Neural progenitor cell (in vitro differentiated cells): ENCODE data around the gene DZIP1. TPM values are rescaled to one million over a fixed set of nuclear protein-coding genes. Genes with fewer than 3 reads are reported as not detected.

ENCODE experiments used
- DNase-seq: peaks from one replicate; pipeline ENCODE4 v3.0.0-alpha.2; 2016; ENCODE audit warnings: low spot score
- H2AFZ ChIP-seq: fragments of 200-600 bp; sonication (generic); replicated peaks from 2 replicates; pipeline ENCODE4 v1.6.1; 2016; ENCODE audit warnings: antibody characterized with exemption
- H3F3A ChIP-seq: fragments of 200-600 bp; sonication (generic); 2 replicates; pipeline ENCODE4 v1.6.1; 2016; ENCODE audit warnings: antibody characterized with exemption, low read depth
- H3K27ac ChIP-seq: fragments of 200-600 bp; sonication (generic); 2 replicates; pipeline ENCODE4 v1.5.1; 2016; ENCODE audit warnings: mild to moderate bottlenecking
- H3K27me3 ChIP-seq: fragments of 200-600 bp; sonication (generic); 2 replicates; pipeline ENCODE4 v1.6.1; 2016; ENCODE audit warnings: mild to moderate bottlenecking, moderate library complexity
- H3K36me3 ChIP-seq: fragments of 200-600 bp; sonication (generic); 2 replicates; pipeline ENCODE4 v1.5.1; 2016
- H3K4me1 ChIP-seq: fragments of 200-600 bp; sonication (generic); 2 replicates; pipeline ENCODE4 v1.6.1; 2016; ENCODE audit warnings: mixed run types
- H3K4me2 ChIP-seq: fragments of 200-600 bp; sonication (generic); 2 replicates; pipeline ENCODE4 v1.6.1; 2016
- H3K4me3 ChIP-seq: fragments of 200-600 bp; sonication (generic); 2 replicates; pipeline ENCODE4 v1.5.1; 2016
- H3K79me2 ChIP-seq: fragments of 200-600 bp; sonication (generic); 2 replicates; pipeline ENCODE4 v1.6.1; 2016; ENCODE audit warnings: low read depth
- H3K9ac ChIP-seq: fragments of 200-600 bp; sonication (generic); 2 replicates; pipeline ENCODE4 v1.6.1; 2016
- H3K9me3 ChIP-seq: fragments of 200-600 bp; sonication (generic); 2 replicates; pipeline ENCODE4 v1.5.1; 2016; ENCODE audit warnings: low read depth
- H4K20me1 ChIP-seq: fragments of 200-600 bp; sonication (generic); 2 replicates; pipeline ENCODE4 v1.6.1; 2016; ENCODE audit warnings: low read depth
- H3K27ac Mint-ChIP-seq: 3 replicates; pipeline ENCODE4 v1.8.0; 2021; ENCODE audit warnings: mixed read lengths
- H3K27me3 Mint-ChIP-seq: 2 replicates; pipeline ENCODE4 v1.8.0; 2022; ENCODE audit warnings: low read depth, mild to moderate bottlenecking, inconsistent platforms, moderate library complexity, mixed read lengths; ENCODE audit not compliant: insufficient read depth
- H3K36me3 Mint-ChIP-seq: 3 replicates; pipeline ENCODE4 v1.8.0; 2021; ENCODE audit warnings: mixed read lengths
- H3K4me1 Mint-ChIP-seq: 3 replicates; pipeline ENCODE4 v1.8.0; 2021; ENCODE audit warnings: mixed read lengths
- H3K4me3 Mint-ChIP-seq: 3 replicates; pipeline ENCODE4 v1.8.0; 2021; ENCODE audit warnings: mild to moderate bottlenecking, moderate library complexity, mixed read lengths
- H3K9me3 Mint-ChIP-seq: 3 replicates; pipeline ENCODE4 v1.8.0; 2020; ENCODE audit warnings: mixed read lengths
- EZH2 ChIP-seq: fragments of 200-600 bp; sonication (generic); IDR thresholded peaks from 2 replicates; pipeline ENCODE4 v1.6.1; 2017; ENCODE audit warnings: antibody characterized with exemption, mild to moderate bottlenecking, moderate library complexity
- EZH2phosphoT487 ChIP-seq: fragments of 200-600 bp; sonication (generic); IDR thresholded peaks from 2 replicates; pipeline ENCODE4 v1.6.1; 2017; ENCODE audit warnings: antibody characterized with exemption
- total RNA-seq: library from RNA; depleted of rRNA; stranded (reverse); fragments of >200 nt; gene quantifications from 2 replicates; pipeline ENCODE4 v1.2.3, GENCODE V29; 2015; ENCODE audit warnings: low replicate concordance
- TF ChIP-seq, protein P1 (sequence below): fragments of 200-600 bp; sonication (generic); IDR thresholded peaks from 2 replicates; pipeline ENCODE4 v1.5.1; 2017; ENCODE audit warnings: antibody characterized with exemption, mild to moderate bottlenecking

DZIP1 gene
- total RNA-seq, 1 donor from 2014 or later = 70.4 TPM

DNA sequence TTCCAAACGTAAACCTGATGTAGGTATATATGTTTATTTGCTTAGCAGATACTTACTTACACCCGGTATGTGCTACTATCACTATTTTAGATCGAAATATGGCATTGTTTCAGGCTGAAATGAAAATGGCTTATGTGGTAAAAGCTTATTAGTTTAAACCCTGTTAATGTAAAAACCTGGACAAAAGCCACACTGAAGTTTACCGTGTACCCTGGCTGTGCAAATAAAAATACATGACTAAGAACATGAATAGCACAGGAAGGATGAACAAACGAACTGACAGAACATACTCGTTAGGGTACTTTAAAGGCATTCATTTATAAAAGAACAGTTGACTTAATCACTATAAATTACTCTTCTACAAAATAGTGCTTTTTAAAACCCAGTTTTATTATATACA, 85.4 kb downstream of the DZIP1 start:
- no peak for DNase-seq
- H3K27ac ChIP-seq = no peak overlapping the region
- H3K9ac ChIP-seq = no peak overlapping the region
- H2AFZ ChIP-seq = no peak overlapping the region
- no peak overlapping the region for H3K4me3 Mint-ChIP-seq
- no peaks in the 10 kb centered on the region for H3K36me3 Mint-ChIP-seq
- no peaks in the 10 kb centered on the region for H3K9me3 Mint-ChIP-seq
- TF ChIP-seq, protein P1, sequence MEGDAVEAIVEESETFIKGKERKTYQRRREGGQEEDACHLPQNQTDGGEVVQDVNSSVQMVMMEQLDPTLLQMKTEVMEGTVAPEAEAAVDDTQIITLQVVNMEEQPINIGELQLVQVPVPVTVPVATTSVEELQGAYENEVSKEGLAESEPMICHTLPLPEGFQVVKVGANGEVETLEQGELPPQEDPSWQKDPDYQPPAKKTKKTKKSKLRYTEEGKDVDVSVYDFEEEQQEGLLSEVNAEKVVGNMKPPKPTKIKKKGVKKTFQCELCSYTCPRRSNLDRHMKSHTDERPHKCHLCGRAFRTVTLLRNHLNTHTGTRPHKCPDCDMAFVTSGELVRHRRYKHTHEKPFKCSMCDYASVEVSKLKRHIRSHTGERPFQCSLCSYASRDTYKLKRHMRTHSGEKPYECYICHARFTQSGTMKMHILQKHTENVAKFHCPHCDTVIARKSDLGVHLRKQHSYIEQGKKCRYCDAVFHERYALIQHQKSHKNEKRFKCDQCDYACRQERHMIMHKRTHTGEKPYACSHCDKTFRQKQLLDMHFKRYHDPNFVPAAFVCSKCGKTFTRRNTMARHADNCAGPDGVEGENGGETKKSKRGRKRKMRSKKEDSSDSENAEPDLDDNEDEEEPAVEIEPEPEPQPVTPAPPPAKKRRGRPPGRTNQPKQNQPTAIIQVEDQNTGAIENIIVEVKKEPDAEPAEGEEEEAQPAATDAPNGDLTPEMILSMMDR = no peak
- no peak for TF ChIP-seq EZH2phosphoT487
- no peak for TF ChIP-seq EZH2
- no peak overlapping the region for H3K4me2 ChIP-seq
- no peak overlapping the region for H3K4me3 ChIP-seq
- H3K4me1 Mint-ChIP-seq = no peaks in the 10 kb centered on the region
- H3F3A ChIP-seq = no peaks in the 10 kb centered on the region
- H3K36me3 ChIP-seq = no peaks in the 10 kb centered on the region
- peaks cover 6% of the 10 kb centered on the region for H3K27me3 ChIP-seq
- no peaks in the 10 kb centered on the region for H4K20me1 ChIP-seq
- H3K9me3 ChIP-seq = no peaks in the 10 kb centered on the region
- peaks cover 2% of the 10 kb centered on the region for H3K4me1 ChIP-seq
- no peaks in the 10 kb centered on the region for H3K79me2 ChIP-seq
- peaks cover 3% of the 10 kb centered on the region for H3K27me3 Mint-ChIP-seq
- H3K27ac Mint-ChIP-seq = no peak overlapping the region

DNA sequence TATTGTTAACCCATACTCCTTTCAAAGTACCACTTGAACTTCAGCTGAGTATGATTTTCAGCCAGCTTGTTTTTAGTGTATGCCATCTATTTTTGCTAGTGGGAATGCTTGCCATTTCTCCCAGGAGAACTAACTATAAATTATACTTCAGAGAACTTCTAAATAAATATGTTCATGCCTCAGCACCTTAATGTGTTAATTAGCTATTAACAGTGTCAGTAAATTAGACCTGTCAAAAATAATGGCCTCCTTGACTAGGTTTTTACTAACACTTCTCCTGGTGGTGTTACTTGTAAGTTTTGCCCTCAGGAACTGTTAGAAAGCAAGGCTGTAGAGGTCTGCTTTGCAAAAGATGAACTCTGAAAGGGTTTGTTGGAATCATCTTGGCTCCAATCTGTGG, 87.5 kb downstream of the DZIP1 start:
- TF ChIP-seq EZH2phosphoT487 (no peak), EZH2 (no peak)
- TF ChIP-seq, protein P1 = no peak
- H3K36me3 Mint-ChIP-seq = no peaks in the 10 kb centered on the region
- H3K79me2 ChIP-seq = no peaks in the 10 kb centered on the region
- H3K27me3 Mint-ChIP-seq = peaks cover 12% of the 10 kb centered on the region
- no peak overlapping the region for H3K27ac ChIP-seq
- no peak overlapping the region for H3K4me2 ChIP-seq
- H3K27me3 ChIP-seq = peaks cover 26% of the 10 kb centered on the region
- no peak overlapping the region for H3K9ac ChIP-seq
- no peak overlapping the region for H3K27ac Mint-ChIP-seq
- H2AFZ ChIP-seq = no peak overlapping the region
- H3K36me3 ChIP-seq = no peaks in the 10 kb centered on the region
- no peaks in the 10 kb centered on the region for H3K9me3 ChIP-seq
- no peak for DNase-seq
- no peaks in the 10 kb centered on the region for H3K9me3 Mint-ChIP-seq
- no peaks in the 10 kb centered on the region for H3F3A ChIP-seq
- no peaks in the 10 kb centered on the region for H4K20me1 ChIP-seq
- no peak overlapping the region for H3K4me3 ChIP-seq
- peaks cover 8% of the 10 kb centered on the region for H3K4me1 ChIP-seq
- peaks cover 6% of the 10 kb centered on the region for H3K4me1 Mint-ChIP-seq
- no peak overlapping the region for H3K4me3 Mint-ChIP-seq

DNA sequence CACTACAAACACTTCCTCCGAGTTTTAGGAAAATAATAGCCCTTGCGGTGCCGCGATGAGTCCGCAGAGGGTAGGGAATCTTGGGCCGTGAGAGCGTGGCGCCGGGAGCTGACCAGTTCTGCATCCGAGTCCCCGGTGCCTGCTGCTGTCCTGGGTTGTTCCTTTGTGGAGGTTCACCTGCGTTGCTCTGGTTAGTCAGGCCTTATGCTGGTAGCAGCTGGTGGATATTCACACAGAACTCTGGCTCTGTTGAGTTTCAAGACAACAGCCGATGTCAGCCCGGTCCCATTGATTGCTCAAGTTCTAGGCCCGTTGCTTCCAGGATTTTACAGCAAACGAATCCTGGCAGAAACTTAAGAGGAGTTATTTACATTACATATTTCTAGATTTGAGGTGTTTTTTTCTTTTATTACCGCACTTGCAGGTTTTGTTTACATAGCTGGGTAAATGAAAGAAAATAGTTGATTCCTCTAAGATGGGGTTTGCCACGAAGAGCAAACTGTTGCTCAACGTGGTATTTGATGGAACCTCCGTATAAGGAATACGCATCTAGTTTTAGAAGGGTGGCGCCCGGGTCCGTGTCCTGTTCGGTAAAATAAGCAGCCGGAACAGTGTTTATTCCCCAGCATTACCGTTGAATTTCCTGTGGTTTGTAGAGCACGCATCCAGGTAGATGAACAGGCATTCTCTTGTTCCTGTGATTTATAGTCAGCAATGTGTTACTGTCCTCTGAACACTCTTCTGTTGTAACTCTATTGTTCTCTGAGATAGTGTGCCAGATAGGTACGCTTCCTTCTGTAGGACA, 90.7 kb downstream of the DZIP1 start:
- Mint-ChIP-seq H3K36me3 (no peaks in the 10 kb centered on the region), H3K27me3 (peaks cover 15% of the 10 kb centered on the region), H3K4me1 (peaks cover 11% of the 10 kb centered on the region), H3K4me3 (peak overlapping the region; percentile 77), H3K27ac (no peak overlapping the region), H3K9me3 (no peaks in the 10 kb centered on the region)
- H2AFZ ChIP-seq = peak overlapping the region; percentile 93
- no peaks in the 10 kb centered on the region for H4K20me1 ChIP-seq
- H3F3A ChIP-seq = no peaks in the 10 kb centered on the region
- TF ChIP-seq EZH2phosphoT487 (no peak), EZH2 (peak; percentile 41)
- peak overlapping the region; percentile 71 for H3K4me3 ChIP-seq
- peak; percentile 55 for DNase-seq
- H3K9me3 ChIP-seq = no peaks in the 10 kb centered on the region
- H3K27me3 ChIP-seq = peaks cover 39% of the 10 kb centered on the region
- no peak overlapping the region for H3K27ac ChIP-seq
- H3K79me2 ChIP-seq = no peaks in the 10 kb centered on the region
- no peak overlapping the region for H3K9ac ChIP-seq
- no peaks in the 10 kb centered on the region for H3K36me3 ChIP-seq
- H3K4me2 ChIP-seq = peak overlapping the region; percentile 81
- peaks cover 11% of the 10 kb centered on the region for H3K4me1 ChIP-seq
